HepG2 (cell line): Measurements from ENCODE around the gene PRSS8. TPM values are rescaled to one million over a fixed set of nuclear protein-coding genes. Genes with fewer than 3 reads are reported as not detected.

Experiments
- BORCS8-MEF2B ChIP-seq: sonication (generic); formaldehyde crosslinking; IDR thresholded peaks from 2 replicates; pipeline ENCODE4 v1.8.0; 2022; ENCODE audit warnings: mild to moderate bottlenecking, missing genetic modification reagents
- CBX2 ChIP-seq, 2 experiments: fragments of 200-600 bp in 1 of 2; sonication (generic); formaldehyde crosslinking in 1 of 2; IDR thresholded peaks; 2 replicates each; pipeline versions ENCODE4 v1.7.0 to v1.8.1; 2018 to 2022; ENCODE audit warnings: low read depth in 2 of 2, low read length in 1 of 2, mild to moderate bottlenecking in 1 of 2, missing genetic modification reagents in 1 of 2
- EHMT2 ChIP-seq: fragments of 200-600 bp; sonication (generic); IDR thresholded peaks from 2 replicates; pipeline ENCODE4 v1.7.0; 2017; ENCODE audit warnings: antibody characterized with exemption, low read depth, low read length, borderline replicate concordance
- KLF6 ChIP-seq: IDR thresholded peaks from 2 replicates; pipeline ENCODE4 v1.8.0; 2016; ENCODE audit warnings: missing biosample characterization, missing genetic modification reagents
- MXI1 ChIP-seq: IDR thresholded peaks from 3 replicates; pipeline ENCODE4 v1.6.1; 2012; ENCODE audit warnings: low read depth, low read length, inconsistent platforms, borderline replicate concordance
- NFE2 ChIP-seq: sonication (generic); formaldehyde crosslinking; IDR thresholded peaks from 2 replicates; pipeline ENCODE4 v1.4.0; 2020; ENCODE audit warnings: missing genetic modification reagents
- PHF21A ChIP-seq: sonication (generic); formaldehyde crosslinking; IDR thresholded peaks from 2 replicates; pipeline ENCODE4 v1.5.0; 2020; ENCODE audit warnings: mild to moderate bottlenecking, missing genetic modification reagents
- SNAPC2 ChIP-seq: sonication (generic); formaldehyde crosslinking; IDR thresholded peaks from 2 replicates; pipeline ENCODE4 v1.8.1; 2022; ENCODE audit warnings: mild to moderate bottlenecking, missing genetic modification reagents
- SP140L ChIP-seq: sonication (generic); formaldehyde crosslinking; IDR thresholded peaks from 2 replicates; pipeline ENCODE4 v1.4.0; 2020; ENCODE audit warnings: missing genetic modification reagents, borderline replicate concordance
- ZBTB42 ChIP-seq: sonication (generic); formaldehyde crosslinking; IDR thresholded peaks from 2 replicates; pipeline ENCODE4 v1.5.0; 2020; ENCODE audit warnings: mild to moderate bottlenecking, missing genetic modification reagents
- ZFP36L2 ChIP-seq: sonication (generic); formaldehyde crosslinking; IDR thresholded peaks from 2 replicates; pipeline ENCODE4 v1.4.0; 2020; ENCODE audit warnings: missing genetic modification reagents
- ZNF138 ChIP-seq: sonication (generic); formaldehyde crosslinking; IDR thresholded peaks from 2 replicates; pipeline ENCODE4 v1.5.0; 2020; ENCODE audit warnings: mild to moderate bottlenecking, low read depth, missing genetic modification reagents
- ZNF317 ChIP-seq: sonication (generic); formaldehyde crosslinking; IDR thresholded peaks from 2 replicates; pipeline ENCODE4 v1.5.0; 2020; ENCODE audit warnings: mild to moderate bottlenecking, missing genetic modification reagents
- ZNF557 ChIP-seq: sonication (generic); formaldehyde crosslinking; IDR thresholded peaks from 2 replicates; pipeline ENCODE4 v1.4.0; 2020; ENCODE audit warnings: missing genetic modification reagents
- ZNF816 ChIP-seq: sonication (generic); formaldehyde crosslinking; IDR thresholded peaks from 2 replicates; pipeline ENCODE4 v1.8.0; 2022; ENCODE audit warnings: missing genetic modification reagents, mild to moderate bottlenecking, borderline replicate concordance
- polyA plus RNA-seq, 8 experiments: library from polyadenylated mRNA; depleted of rRNA in 3 of 8; stranded (reverse) in 7 of 8; unstranded in 1 of 8; fragments of >200 nt; fragmentation: Illumina TruSeq in 4 of 8; extraction: Trizol in 4 of 8; gene quantifications; 2 replicates each; pipeline versions ENCODE4 v1.2.1 to v1.2.3, GENCODE V29; 2011 to 2016; ENCODE audit warnings: low read depth in 4 of 8, missing spikeins in 1 of 8, mixed read lengths in 1 of 8; ENCODE audit not compliant: insufficient read depth in 1 of 8
- total RNA-seq, 5 experiments: library from RNA; depleted of rRNA; stranded (reverse); fragments of >200 nt; fragmentation: Illumina TruSeq; extraction: Trizol; gene quantifications; 2 replicates each; pipeline ENCODE4 v1.2.3, GENCODE V29; 2016; ENCODE audit warnings: low read depth in 1 of 5
- TF ChIP-seq, protein P1 (sequence below): IDR thresholded peaks from 2 replicates; pipeline ENCODE4 v1.6.1; 2012; ENCODE audit warnings: low read depth, low read length, improper control_type of control experiment
- TF ChIP-seq, protein P2 (sequence below): IDR thresholded peaks from 2 replicates; pipeline ENCODE4 v1.6.1; 2016; ENCODE audit warnings: low read depth, missing genetic modification reagents, missing compliant biosample characterization
- TF ChIP-seq, protein P3 (sequence below): sonication (generic); formaldehyde crosslinking; IDR thresholded peaks from 2 replicates; pipeline ENCODE4 v1.4.0; 2020; ENCODE audit warnings: missing genetic modification reagents
- TF ChIP-seq, protein P4 (sequence below): sonication (generic); formaldehyde crosslinking; IDR thresholded peaks from 2 replicates; pipeline ENCODE4 v1.4.0; 2020; ENCODE audit warnings: missing genetic modification reagents, mild to moderate bottlenecking, borderline replicate concordance

The PRSS8 gene
- total and polyA plus RNA-seq, 2 of the 13 experiments (the other 11 are each of a cell fraction or from before 2014, with no cell fraction given): 2.6 to 7.2 TPM

- TF ChIP-seq, protein P1, sequence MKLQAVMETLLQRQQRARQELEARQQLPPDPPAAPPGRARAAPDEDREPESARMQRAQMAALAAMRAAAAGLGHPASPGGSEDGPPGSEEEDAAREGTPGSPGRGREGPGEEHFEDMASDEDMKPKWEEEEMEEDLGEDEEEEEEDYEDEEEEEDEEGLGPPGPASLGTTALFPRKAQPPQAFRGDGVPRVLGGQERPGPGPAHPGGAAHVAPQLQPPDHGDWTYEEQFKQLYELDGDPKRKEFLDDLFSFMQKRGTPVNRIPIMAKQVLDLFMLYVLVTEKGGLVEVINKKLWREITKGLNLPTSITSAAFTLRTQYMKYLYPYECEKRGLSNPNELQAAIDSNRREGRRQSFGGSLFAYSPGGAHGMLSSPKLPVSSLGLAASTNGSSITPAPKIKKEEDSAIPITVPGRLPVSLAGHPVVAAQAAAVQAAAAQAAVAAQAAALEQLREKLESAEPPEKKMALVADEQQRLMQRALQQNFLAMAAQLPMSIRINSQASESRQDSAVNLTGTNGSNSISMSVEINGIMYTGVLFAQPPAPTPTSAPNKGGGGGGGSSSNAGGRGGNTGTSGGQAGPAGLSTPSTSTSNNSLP: no peak; the same call in 1 of the 2 replicates
- TF ChIP-seq, protein P2, sequence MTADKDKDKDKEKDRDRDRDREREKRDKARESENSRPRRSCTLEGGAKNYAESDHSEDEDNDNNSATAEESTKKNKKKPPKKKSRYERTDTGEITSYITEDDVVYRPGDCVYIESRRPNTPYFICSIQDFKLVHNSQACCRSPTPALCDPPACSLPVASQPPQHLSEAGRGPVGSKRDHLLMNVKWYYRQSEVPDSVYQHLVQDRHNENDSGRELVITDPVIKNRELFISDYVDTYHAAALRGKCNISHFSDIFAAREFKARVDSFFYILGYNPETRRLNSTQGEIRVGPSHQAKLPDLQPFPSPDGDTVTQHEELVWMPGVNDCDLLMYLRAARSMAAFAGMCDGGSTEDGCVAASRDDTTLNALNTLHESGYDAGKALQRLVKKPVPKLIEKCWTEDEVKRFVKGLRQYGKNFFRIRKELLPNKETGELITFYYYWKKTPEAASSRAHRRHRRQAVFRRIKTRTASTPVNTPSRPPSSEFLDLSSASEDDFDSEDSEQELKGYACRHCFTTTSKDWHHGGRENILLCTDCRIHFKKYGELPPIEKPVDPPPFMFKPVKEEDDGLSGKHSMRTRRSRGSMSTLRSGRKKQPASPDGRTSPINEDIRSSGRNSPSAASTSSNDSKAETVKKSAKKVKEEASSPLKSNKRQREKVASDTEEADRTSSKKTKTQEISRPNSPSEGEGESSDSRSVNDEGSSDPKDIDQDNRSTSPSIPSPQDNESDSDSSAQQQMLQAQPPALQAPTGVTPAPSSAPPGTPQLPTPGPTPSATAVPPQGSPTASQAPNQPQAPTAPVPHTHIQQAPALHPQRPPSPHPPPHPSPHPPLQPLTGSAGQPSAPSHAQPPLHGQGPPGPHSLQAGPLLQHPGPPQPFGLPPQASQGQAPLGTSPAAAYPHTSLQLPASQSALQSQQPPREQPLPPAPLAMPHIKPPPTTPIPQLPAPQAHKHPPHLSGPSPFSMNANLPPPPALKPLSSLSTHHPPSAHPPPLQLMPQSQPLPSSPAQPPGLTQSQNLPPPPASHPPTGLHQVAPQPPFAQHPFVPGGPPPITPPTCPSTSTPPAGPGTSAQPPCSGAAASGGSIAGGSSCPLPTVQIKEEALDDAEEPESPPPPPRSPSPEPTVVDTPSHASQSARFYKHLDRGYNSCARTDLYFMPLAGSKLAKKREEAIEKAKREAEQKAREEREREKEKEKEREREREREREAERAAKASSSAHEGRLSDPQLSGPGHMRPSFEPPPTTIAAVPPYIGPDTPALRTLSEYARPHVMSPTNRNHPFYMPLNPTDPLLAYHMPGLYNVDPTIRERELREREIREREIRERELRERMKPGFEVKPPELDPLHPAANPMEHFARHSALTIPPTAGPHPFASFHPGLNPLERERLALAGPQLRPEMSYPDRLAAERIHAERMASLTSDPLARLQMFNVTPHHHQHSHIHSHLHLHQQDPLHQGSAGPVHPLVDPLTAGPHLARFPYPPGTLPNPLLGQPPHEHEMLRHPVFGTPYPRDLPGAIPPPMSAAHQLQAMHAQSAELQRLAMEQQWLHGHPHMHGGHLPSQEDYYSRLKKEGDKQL: no peak
- TF ChIP-seq, protein P3, sequence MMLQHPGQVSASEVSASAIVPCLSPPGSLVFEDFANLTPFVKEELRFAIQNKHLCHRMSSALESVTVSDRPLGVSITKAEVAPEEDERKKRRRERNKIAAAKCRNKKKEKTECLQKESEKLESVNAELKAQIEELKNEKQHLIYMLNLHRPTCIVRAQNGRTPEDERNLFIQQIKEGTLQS (CRISPR knock-in tag): peak; percentile 80
- TF ChIP-seq ZBTB42 (CRISPR knock-in tag) (peak; percentile 76; the same call in 1 of the 2 replicates), ZFP36L2 (CRISPR knock-in tag) (peak; percentile 96), ZNF138 (CRISPR knock-in tag) (peak; percentile 89), NFE2 (CRISPR knock-in tag) (peak; percentile 30; the same call in 1 of the 2 replicates), PHF21A (CRISPR knock-in tag) (no peak), SP140L (CRISPR knock-in tag) (no peak), BORCS8-MEF2B (CRISPR knock-in tag) (peak; percentile 85), KLF6 (CRISPR knock-in tag) (peak; percentile 98), ZNF317 (CRISPR knock-in tag) (peak; percentile 55), ZNF557 (CRISPR knock-in tag) (no peak), MXI1 (peak; percentile 37; the same call in 1 of the 3 replicates), CBX2 (IDR thresholded peaks at IDR 0.05; ENCODE audit: low read depth, low read length) (0 out of 2 replicates have a peak, but pooled peaks have one; percentile 46), CBX2 (CRISPR knock-in tag; IDR thresholded peaks at IDR 0.05; ENCODE audit: low read depth) (no peak), EHMT2 (no peak), SNAPC2 (CRISPR knock-in tag) (0 out of 2 replicates have a peak, but pooled peaks have one; percentile 82), ZNF816 (CRISPR knock-in tag) (peak; percentile 86)
- TF ChIP-seq, protein P4, sequence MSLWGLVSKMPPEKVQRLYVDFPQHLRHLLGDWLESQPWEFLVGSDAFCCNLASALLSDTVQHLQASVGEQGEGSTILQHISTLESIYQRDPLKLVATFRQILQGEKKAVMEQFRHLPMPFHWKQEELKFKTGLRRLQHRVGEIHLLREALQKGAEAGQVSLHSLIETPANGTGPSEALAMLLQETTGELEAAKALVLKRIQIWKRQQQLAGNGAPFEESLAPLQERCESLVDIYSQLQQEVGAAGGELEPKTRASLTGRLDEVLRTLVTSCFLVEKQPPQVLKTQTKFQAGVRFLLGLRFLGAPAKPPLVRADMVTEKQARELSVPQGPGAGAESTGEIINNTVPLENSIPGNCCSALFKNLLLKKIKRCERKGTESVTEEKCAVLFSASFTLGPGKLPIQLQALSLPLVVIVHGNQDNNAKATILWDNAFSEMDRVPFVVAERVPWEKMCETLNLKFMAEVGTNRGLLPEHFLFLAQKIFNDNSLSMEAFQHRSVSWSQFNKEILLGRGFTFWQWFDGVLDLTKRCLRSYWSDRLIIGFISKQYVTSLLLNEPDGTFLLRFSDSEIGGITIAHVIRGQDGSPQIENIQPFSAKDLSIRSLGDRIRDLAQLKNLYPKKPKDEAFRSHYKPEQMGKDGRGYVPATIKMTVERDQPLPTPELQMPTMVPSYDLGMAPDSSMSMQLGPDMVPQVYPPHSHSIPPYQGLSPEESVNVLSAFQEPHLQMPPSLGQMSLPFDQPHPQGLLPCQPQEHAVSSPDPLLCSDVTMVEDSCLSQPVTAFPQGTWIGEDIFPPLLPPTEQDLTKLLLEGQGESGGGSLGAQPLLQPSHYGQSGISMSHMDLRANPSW (CRISPR knock-in tag): peak; percentile 92; the same call in 1 of the 2 replicates
Observed at GRCh38 chr16:31179747-31180459, 44.4 kb upstream of the PRSS8 start, which contains the start of gene FUS (continued).
